Prostate gland (tissue), 2 donors: ENCODE data around the gene MYO18B.

Source experiments
- POLR2A ChIP-seq: fragments of 450-650 bp; IDR thresholded peaks from one replicate; pipeline ENCODE4 v1.6.1; 2016; ENCODE audit warnings: antibody characterized with exemption, mild to moderate bottlenecking
- POLR2AphosphoS5 ChIP-seq: sonication (generic); formaldehyde crosslinking; IDR thresholded peaks from one replicate; pipeline ENCODE4 v1.6.1; 2017; ENCODE audit warnings: antibody characterized with exemption
- TF ChIP-seq, protein P1 (sequence below), 4 experiments: fragments of 200-600 bp in 2 of 4; fragments of 450-650 bp in 2 of 4; sonication (generic) in 2 of 4; IDR thresholded peaks; 1 replicate in 3 of 4; 2 replicates in 1 of 4; pipeline ENCODE4 v1.5.1; 2016 to 2019; ENCODE audit warnings: antibody characterized with exemption in 4 of 4, mild to moderate bottlenecking in 2 of 4, moderate library complexity in 2 of 4

DNA sequence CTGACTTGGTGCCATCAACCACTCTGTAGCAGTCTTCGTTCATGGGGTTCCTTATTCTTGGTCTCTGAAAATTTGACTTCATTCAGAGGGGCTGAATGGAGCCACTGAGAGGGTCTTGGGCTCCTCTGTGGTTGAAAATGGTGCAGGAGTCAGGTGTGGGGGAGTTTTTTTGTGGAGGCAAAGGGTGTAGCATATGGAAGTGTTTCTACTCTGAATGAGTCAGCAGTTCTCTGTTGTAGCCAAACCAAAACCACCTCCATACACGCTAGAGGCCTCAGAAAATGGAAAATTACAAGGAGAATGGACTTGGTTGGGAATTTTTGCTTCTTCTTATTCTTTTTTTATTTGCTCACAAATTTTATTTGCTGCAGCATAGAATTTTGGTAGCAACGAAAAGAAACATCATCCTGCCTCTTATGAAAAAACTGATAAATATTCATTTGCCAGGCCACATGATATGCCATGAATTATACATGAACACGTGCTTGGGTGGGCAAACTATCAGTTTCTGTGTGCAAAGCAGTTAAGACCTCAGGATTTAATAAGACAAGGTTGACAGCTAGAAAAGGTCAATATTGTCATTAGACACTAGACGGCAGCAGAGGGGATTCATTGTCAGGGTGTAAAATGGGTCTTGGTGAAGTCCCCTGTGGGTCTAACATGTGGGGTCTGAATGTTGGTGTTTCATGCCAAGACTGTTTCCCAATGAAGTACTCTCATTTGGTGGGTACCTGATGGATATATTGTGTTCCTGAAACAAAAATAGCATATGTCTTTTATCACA, 111.7 kb downstream of the MYO18B start:
- TF ChIP-seq POLR2AphosphoS5 (no peak), POLR2A (no peak)
- TF ChIP-seq, protein P1, sequence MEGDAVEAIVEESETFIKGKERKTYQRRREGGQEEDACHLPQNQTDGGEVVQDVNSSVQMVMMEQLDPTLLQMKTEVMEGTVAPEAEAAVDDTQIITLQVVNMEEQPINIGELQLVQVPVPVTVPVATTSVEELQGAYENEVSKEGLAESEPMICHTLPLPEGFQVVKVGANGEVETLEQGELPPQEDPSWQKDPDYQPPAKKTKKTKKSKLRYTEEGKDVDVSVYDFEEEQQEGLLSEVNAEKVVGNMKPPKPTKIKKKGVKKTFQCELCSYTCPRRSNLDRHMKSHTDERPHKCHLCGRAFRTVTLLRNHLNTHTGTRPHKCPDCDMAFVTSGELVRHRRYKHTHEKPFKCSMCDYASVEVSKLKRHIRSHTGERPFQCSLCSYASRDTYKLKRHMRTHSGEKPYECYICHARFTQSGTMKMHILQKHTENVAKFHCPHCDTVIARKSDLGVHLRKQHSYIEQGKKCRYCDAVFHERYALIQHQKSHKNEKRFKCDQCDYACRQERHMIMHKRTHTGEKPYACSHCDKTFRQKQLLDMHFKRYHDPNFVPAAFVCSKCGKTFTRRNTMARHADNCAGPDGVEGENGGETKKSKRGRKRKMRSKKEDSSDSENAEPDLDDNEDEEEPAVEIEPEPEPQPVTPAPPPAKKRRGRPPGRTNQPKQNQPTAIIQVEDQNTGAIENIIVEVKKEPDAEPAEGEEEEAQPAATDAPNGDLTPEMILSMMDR (IDR thresholded peaks at IDR 0.05), result no peak
